ENCODE data around the gene IRGQ. TPM values are rescaled to one million over a fixed set of nuclear protein-coding genes. Genes with fewer than 3 reads are reported as not detected.

IRGQ gene
- total and polyA plus RNA-seq, 2 experiments from 2014 or later: 8.4 to 49.6 TPM

GRCh38 chr19:43553656-43554055 is 42.3 kb downstream of the IRGQ start (continued):
- TF ChIP-seq ZNF462 (CRISPR knock-in tag; IDR thresholded peaks at IDR 0.05) (no peak), REST (IDR thresholded peaks at IDR 0.05; ENCODE audit: unreplicated experiment) (no peak), ZNF114 (CRISPR knock-in tag; IDR thresholded peaks at IDR 0.05) (no peak), EZH2 (IDR thresholded peaks at IDR 0.05; ENCODE audit: low read depth, unreplicated experiment) (no peak), NANOG (IDR thresholded peaks at IDR 0.05; ENCODE audit: borderline replicate concordance) (no peak), POLR2AphosphoS5 (IDR thresholded peaks at IDR 0.05; ENCODE audit: low read depth) (no peak)

GRCh38 chr19:43552616-43553015 is 43.3 kb downstream of the IRGQ start:
- H3K9me2 ChIP-seq (ENCODE audit: insufficient read depth): no peaks in the 10 kb centered on the region
- H3K79me2 ChIP-seq (replicated peaks; ENCODE audit: insufficient read depth): no peaks in the 10 kb centered on the region
- H2AFZ ChIP-seq: no peak overlapping the region
- no peaks in the 10 kb centered on the region for H3K27me3 ChIP-seq (ENCODE audit: insufficient read depth)
- H3F3A ChIP-seq (replicated peaks; ENCODE audit: low read depth): no peaks in the 10 kb centered on the region
- Mint-ChIP-seq H3K4me3 (no peak overlapping the region), H3K4me1 (peaks cover 9% of the 10 kb centered on the region), H3K36me3 (ENCODE audit: low read depth) (peaks cover 52% of the 10 kb centered on the region), H3K27me3 (ENCODE audit: insufficient read depth, low read depth, poor library complexity) (peaks cover 4% of the 10 kb centered on the region), H3K27ac (no peak overlapping the region), H3K9me3 (no peaks in the 10 kb centered on the region)
- H3K4me1 ChIP-seq (ENCODE audit: insufficient read depth): peaks cover 4% of the 10 kb centered on the region; the same call in 1 of the 2 replicates
- ATAC-seq (no peak), DNase-seq (ENCODE audit: low spot score) (no peak)
- no peak overlapping the region for H3K27ac ChIP-seq (ENCODE audit: low read depth)
- H4K20me1 ChIP-seq (replicated peaks; ENCODE audit: insufficient read depth): no peaks in the 10 kb centered on the region
- H3K4me3 ChIP-seq: no peak overlapping the region
- no peaks in the 10 kb centered on the region; the same call in 1 of the 2 replicates for H3K36me3 ChIP-seq (ENCODE audit: insufficient read depth)
- H3K4me2 ChIP-seq: no peak overlapping the region
- no peak for TF ChIP-seq STAT1 (IDR thresholded peaks at IDR 0.05; ENCODE audit: unreplicated experiment)
- no peak for TF ChIP-seq ZNF114 (CRISPR knock-in tag; IDR thresholded peaks at IDR 0.05)
- no peak for TF ChIP-seq NANOG (IDR thresholded peaks at IDR 0.05; ENCODE audit: borderline replicate concordance)
- TF ChIP-seq EZH2phosphoT487 (IDR thresholded peaks at IDR 0.05; ENCODE audit: unreplicated experiment): no peak
